ENCODE measurements around the gene EVC. TPM values are rescaled to one million over a fixed set of nuclear protein-coding genes. Genes with fewer than 3 reads are reported as not detected.
"Not testable (repeated sequence)": the region's sequence is repeated elsewhere in the genome, so short reads cannot be mapped to it uniquely, and the experiment has no call there.

The EVC gene
- polyA plus RNA-seq, 3 donors, result 36.2 to 41.3 (median 40.6) TPM

DNA sequence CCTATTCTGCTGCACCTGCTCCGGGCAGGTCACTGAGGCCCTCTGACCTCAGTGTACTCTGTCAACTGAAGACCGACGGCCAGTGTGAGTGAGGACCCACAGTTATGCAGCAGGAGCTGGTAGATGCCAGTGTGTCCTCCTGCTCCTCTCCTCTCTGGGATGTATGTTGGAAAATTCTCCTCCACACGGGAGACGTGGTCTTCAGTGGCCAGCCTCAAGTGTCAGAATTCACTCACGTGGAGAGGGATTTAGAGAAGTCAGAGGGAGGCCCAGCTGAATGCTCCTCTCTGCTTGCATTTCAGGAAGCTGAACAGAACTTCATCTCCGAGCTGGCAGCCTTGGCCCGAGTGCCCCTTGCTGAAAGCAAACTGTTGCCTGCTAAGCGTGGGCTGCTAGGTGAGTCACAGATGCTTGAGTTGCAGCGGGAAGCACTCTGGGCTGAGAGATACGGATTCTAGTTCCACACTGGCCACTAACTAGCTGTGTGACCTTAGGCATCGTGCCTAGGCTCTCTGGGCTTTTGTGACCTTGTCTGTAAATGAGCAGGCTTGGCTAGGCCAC lies 98.3 kb downstream of the EVC start:
- DNase-seq (ENCODE audit: low read depth in 3 of 3, low spot score in 2 of 3), result no peak

DNA sequence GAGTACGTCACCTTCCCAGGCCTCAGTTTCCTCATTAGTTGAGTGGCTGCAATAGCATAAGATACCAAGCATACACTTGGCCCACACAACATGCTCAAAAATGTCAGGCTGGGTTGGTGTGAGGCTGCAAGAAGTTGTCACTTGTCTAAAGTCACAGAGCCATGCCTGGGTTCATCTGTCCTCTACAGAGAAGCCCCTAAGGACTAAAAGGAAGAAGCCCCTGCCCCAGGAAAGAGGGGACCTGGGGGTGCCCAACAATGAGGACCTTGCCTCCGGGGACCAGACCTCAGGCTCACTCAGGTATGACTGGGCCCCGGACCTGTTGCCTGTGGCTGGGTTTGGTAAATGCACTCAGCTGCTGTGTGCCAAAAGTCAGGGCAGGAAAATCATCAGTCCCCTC lies 99.2 kb downstream of the EVC start:
- DNase-seq (ENCODE audit: low read depth in 3 of 3, low spot score in 2 of 3), result no peak

DNA sequence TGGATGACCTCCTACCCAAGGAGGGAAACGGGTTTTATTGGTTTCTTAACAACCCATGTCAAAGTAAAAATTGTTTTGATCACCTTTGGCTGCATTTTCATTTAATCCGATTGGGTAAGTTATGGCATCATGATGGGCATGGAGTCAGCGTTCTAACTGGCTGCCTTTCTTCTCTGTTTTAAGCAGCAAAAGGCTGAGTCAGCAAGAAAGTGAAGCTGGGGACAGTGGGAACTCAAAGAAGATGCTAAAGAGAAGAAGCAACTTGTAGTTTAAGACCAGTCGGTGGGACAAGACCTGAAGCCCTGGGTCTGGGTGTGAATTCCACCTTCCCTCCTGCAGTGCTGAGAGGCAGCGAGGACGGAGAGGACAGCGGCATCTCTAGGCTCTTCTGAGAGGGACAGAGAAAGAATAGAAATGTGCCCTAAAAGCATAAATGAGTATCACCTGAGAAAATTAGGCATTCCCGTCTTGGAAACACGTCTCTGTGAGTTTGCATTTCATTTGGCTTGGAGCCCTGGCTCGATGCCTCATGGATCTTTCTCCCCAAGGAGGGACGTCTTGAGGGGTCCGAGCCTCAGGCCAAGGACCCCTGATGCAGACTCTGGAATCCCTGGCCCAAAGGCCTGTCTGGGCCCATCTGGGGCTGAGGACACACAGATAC lies 99.9 kb downstream of the EVC start:
- DNase-seq (ENCODE audit: low read depth in 3 of 3, low spot score in 2 of 3), result no peak

DNA sequence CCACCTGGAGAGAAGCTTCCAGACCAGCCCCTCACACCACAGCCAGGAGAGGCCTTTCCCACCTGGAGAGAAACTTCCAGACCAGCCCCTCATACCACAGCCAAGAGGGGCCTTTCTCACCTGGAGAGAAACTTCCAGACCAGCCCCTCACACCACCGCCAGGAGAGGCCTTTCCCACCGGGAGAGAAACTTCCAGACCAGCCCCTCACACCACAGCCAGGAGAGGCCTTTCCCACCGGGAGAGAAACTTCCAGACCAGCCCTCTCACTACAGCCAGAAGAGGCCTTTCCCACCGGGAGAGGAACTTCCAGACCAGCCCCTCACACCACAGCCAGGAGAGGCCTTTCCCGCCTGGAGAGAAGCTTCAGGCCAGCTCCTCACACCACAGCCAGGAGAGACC lies 101.1 kb downstream of the EVC start:
- DNase-seq (ENCODE audit: low read depth in 3 of 3, low spot score in 2 of 3), result not testable (repeated sequence)

DNA sequence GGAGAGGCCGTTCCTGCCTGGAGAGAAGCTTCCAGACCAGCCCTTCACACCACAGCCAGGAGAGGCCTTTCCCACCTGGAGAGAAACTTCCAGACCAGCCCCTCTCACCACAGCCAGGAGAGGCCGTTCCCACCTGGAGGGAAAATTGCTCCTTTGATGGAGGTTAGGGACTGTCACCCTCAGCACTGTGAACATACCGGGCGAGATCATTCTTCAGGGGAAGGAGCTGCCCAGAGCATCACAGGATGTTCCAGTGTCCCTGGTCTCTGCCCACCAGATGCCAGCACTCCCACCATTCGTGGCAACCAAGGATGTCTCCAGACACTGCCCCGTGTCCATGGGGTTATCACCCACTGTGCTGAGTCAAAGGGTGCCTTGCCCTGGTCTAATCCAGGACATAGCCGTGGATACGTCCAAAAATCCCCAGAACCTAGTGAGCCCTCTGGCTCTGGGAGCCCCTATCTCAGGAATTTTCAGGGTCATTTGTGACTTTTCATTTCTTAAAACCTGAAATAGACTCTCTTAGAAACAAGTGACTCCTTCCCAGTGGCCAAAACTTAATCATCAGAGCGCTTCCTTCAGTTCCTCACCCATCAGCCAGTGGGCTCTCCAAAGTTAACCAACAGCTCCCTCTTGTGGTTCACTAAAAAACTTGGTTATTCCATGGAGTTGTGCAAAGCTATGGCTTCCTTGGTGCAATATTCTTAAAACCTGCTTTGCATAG lies 101.7 kb downstream of the EVC start:
- peak; percentile 21 to 53 (median 27) for DNase-seq (ENCODE audit: low read depth in 3 of 3, low spot score in 2 of 3)

DNA sequence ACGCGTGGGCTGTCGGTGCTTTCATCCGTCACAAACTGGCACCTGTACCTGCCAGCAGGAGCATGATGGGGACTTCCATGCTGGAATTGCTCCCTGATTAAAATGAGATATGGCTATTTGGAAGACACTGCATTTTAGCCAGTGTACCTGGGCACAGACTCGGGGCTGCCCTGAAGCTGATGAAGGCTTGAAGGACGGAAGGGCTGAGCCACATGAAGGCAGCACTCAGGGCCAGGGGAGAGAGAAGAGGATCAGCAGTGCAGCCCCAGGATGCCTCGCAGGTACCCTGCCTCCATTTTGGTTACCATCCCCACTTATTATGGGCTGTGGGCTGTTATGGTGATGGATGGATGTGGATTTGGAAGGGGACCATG lies 102.9 kb downstream of the EVC start:
- DNase-seq (ENCODE audit: low read depth in 3 of 3, low spot score in 2 of 3), result no peak

DNA sequence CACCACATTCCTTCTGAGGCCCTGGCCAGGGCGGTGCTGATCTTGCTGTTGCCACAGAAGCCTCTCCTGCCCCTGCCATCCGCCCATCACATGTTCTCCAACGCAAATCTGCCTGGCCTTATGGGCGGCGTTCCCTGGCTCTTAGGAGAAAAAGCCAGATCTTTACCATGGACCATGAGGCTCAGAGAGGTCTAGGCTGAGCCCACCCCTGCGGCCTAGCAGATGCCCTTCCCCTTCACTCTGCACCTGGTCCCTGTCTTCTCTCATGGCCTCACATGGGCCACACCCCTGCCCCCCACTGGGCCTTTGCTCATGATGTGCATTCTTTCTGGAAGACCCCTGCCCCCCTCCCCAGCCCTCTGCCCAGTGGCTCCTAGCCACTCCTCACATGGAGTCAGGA lies 103.4 kb downstream of the EVC start:
- DNase-seq (ENCODE audit: low read depth in 3 of 3, low spot score in 2 of 3), result no peak

DNA sequence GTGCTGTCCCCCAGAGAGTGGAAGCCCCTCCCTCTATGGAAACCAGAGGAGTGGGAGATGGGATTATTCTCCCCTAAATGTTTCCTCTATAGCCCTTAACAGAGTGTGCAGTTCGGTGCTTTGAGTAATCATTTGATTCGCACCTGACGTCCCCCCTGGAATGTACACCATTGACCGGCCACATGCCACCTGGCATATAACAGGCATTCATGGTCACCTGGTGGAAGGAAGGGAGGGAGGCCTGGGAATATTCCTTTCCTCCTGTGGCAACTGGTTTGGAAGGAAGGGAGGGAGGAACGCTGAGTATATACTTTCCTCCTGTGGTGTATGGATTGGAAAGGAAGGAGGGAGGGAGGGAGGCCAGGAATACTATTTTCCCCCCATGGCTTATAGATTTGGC lies 104.6 kb downstream of the EVC start:
- DNase-seq (ENCODE audit: low read depth in 3 of 3, low spot score in 2 of 3), result no peak

DNA sequence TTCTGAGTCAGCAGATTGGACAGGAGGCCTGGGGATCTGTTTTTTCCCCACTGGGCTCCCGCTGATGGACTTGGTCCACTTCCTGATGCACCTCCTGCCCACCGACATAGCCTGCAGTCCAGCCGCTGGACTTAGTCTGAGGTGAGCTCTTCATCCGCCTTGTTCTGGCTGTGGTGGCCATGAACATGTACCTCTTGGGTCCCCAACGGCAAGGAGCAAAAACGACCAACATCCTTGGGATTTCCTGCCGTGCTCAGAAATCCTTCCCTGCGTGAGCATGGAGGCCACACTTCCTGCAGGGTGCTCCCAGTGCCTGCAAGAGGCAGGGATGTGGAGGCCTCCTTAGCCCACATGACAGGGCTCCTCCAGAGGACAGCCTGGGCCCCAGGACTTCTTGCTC lies 105.1 kb downstream of the EVC start:
- DNase-seq (ENCODE audit: low read depth in 3 of 3, low spot score in 2 of 3), result no peak

DNA sequence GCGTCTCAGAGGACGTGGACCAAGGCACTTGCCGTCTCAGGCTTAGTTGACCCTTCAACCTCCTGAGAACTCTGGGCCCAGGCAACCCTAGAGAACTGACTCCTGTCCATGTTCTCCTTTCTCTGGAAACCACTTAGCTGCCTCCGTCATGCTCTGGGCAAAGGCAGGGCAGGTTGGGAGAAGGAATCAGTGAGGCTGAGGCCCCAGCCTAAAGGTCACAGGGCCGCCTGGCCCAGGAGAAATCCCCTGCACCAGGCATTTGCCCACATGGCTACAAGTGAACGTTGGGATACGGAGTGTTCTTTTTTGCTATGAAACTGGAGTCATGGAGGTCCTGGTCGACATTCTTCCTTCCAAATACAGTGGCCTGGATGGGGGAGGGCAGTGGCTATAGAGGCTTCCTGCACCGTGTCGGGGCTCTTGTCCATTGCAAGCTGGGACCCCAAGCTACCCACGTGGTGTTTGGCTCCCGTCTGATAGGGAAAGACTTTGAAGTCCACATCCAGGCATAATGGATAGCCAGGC lies 105.9 kb downstream of the EVC start:
- DNase-seq (ENCODE audit: low read depth in 3 of 3, low spot score in 2 of 3), result no peak

DNA sequence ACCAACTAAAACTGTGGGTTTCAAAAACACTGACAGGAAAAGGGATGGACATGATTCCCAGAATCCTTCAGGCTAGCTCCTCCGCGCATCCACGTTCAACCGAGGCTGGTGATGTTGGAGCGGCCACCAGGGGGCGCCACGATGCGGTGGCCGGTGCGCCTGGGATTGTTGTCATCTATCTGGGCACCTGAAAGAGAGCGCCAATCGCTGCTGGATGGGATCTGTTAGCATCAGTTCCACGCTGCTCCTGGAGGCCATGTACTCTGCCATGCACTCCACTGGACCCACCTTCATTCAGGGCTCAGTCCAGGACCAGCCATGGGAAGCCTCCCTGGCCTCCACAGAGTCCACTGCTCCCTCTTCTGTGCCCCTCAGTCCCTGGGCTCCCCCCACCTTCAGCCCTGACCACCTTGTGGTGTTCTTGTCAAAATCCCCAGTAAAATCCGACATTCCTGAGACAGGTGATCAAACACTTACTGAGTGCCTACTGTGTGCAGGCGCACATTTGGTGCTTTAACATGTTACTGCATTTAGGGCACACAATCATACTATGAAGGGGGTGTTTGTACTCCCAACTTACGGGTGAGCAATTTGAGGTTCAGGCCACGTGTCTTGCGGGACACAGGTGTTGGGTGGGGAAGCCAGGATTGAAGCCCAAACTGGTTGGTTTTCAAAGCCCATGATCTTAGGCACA lies 110.8 kb downstream of the EVC start:
- no peak for DNase-seq (ENCODE audit: low read depth in 3 of 3, low spot score in 2 of 3)

DNA sequence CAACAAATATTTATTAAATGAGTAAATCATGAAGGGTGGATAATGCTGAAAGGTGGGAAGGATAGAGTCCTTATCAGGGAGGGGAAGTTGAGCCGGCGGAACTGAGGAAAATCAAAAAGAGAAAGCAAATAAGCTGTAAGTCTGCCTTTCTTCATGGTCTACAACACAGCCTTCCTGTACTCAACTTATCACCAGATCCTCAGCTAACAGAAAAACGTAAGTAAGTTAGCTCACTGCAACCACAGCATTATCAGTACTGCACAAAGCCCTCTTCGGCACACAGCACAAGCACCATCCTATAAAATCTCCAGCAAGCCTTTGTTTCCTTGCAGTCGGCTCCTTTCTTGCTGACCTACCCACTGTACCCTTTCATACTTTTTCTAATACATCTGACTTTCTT lies 111.6 kb downstream of the EVC start:
- DNase-seq (ENCODE audit: low read depth in 3 of 3, low spot score in 2 of 3), result no peak

DNA sequence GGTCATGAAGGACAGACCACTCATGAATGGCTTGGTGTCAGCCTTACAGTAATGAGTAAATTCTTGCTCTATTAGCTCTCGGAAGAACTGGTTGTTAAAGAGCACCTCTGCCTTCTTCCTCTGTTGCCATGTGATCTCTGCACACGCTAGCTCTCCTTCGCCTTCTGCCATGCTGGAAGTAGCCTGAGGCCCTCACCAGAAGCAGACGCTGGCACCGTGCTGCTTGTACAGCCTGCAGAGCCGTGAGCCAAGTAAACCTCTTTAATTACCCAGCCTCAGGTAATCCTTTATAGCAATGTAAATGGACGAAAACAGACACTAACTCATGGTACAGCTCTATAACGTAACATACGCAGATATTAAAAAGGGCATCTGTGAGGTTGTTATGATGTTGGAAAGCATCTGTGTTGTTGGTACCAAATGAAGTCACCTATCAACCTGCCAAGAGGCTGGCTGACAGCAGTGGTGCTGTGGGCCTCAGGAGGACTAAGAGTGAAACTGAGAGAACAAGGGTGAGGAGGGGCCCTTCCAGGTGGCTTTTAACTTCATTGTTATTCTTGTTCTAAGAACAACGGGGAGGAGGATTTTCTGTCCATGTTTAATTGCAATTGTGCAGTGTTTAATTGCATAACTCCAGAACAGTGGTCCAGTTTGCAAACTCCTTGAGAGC lies 112.7 kb downstream of the EVC start:
- DNase-seq (ENCODE audit: low read depth in 3 of 3, low spot score in 2 of 3), result no peak

DNA sequence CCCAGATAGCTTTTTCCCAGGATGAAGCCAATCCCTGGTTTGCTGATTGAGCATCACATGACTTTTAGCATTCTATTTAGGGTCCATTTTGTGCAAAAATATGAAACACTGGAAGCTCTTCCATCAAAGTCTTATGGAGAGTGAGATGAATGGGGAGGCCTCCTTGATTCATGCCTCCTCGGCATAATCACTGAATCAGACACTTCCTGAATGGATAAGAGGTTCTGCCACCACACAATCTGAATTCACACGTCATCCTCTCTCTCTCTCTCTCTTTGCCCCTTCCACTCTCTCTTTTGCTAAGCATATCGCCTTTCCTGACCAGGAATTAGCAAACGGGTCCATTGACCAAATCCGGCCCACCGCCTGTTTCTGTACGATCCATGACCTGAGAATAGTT lies 113.2 kb downstream of the EVC start:
- DNase-seq (ENCODE audit: low read depth in 3 of 3, low spot score in 2 of 3), result no peak

DNA sequence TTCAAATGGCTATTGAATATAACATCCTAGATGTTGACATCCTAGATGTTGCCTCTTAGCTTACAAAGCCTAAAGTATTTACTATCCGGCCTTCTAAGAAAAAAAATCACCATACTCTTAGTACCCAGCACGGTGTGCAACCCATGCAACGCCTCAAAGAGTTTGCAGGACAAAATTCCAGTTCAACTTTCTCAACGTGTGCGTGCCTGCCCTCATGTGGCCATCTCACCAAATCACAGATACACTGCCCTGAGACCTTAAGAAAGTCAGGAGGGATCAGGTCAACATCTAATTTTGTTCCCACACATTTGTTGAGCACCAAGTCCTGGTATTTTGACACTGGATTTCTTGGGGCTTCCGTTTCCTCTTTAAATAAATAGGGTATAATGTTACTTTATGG lies 113.6 kb downstream of the EVC start:
- DNase-seq (ENCODE audit: low read depth in 3 of 3, low spot score in 2 of 3), result no peak

DNA sequence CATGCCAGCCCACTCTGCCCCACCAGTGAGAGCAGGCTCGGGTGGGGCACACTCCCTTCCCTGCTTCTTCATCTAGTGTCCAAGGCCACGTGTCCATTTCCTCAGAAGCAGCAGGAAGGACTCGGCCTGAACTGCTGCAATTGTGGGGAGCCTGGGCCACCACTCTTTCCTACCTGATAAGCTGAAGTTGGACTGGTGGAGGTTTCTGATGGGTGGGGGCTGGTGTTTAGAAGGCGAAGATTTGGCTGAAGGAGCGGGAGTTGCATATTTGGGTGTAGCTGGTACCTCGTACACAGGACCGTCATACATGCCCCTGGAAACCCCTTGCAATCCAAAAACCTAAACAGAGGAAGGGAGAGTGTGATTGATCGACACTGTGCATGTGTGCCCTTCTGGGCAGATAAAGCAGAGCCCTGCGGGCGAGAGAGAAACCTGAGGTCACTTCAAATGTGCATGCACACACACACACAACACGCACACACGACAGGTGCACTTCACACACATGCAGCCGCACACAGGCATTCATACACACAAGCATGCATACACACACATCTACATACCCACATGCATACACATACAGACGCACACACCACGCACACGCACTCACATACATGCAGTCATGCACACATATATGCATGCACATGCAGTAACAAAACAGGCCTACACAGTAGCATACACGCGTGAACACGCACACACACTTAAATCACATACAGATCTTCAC lies 114.5 kb downstream of the EVC start:
- no peak for DNase-seq (ENCODE audit: low read depth in 3 of 3, low spot score in 2 of 3)

DNA sequence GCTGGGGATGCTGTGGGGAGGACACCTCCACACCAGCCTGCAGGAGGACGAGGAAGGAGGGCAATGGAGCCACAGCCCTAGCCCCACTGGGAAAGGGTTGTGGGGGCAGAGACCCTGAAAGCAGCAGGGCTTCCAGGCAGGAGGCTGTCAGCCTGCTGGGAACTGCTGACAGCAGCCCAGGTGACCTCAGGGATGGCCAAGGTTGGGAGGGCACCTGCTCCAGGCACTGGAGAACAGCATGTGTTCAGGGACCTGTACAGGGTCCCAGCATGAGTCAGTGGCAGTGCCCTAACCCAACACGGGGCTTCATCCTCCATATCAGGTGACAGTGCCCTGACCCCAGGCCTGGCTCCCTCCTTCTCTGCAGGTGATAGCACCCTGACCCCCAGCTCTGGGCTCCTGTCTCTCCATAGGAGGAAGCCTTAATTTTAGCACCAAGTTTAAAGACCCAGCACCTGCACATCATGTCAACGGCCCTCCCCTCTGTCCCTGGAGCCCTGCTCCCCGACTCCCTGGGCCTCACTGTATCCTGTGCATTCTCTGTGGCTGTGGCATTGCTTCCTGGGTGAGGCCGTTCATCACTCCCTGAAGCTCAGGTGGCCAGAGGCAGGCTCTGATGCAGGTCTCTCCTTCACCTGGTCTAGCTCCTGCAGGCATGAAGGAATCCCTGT lies 115.6 kb downstream of the EVC start:
- DNase-seq (ENCODE audit: low read depth in 3 of 3, low spot score in 2 of 3), result no peak

DNA sequence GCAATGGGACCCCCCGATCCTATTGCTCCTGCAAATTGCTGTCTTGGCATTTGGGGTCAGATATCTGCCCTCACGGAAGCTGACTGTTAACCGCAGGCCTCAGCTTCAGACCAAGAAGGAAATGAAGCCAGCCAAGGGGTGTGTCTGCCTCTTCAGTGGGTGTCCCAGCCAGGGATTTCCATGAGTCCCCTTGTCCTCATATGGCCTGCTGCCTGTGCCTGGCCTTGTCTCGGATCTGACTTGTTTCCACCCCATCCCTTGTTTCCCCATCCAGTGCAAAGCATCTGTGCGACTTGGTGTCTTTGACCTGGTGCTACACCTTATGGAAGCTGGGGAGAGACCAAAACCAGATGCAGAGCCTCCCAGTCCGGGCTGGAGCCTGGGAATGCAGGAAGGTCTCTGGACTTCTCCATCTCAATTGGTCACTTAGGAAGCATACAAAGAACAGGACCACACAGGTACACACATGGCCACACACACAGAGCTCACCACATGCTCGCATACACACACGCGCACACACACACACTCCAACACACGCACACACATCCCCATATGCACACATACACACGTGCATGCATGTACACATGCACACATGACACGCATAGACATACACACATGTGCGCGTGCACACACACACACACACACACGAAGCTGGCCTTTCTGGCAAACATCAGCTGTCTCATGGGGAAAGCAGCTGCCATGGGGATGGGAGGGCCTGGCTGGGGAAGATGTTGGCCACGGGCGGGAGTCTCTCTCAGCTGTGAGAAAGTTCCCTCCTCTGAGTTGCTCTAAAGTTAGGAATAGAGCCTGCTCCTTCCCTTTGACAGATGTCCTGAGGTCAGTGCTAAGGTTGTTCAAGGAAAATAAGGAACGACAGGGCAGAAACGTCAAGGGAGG lies 116.4 kb downstream of the EVC start:
- no peak for DNase-seq (ENCODE audit: low read depth in 3 of 3, low spot score in 2 of 3)

DNA sequence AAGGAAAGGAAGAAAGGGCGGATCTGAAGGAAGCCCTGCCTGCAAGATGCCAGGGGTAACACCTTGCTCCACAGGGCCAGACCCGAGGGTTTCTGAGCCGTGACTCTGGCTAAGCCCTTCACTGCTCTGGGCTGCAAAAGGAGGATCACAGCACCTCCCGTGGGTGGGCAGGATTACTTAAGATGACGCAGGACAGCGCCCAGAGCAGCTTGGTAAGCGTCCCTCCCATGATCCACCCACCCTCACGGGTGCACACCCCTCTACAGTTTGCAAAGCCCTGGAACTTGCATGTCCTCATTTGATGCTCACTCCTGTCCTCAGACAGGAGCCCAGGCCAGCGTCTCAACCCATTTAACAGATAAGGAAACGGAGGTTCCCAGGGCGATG lies 117.0 kb downstream of the EVC start:
- no peak for DNase-seq (ENCODE audit: low read depth in 3 of 3, low spot score in 2 of 3)

Data from right renal cortex interstitium (tissue), 3 donors.